HepG2 (cell line): ENCODE results near the gene BICDL2. TPM values are rescaled to one million over a fixed set of nuclear protein-coding genes. Genes with fewer than 3 reads are reported as not detected.

ENCODE experiments used
- AGO2 ChIP-seq: fragments of 200-400 bp; formaldehyde crosslinking; optimal IDR thresholded peaks from 2 replicates; pipeline ENCODE3; 2017; ENCODE audit warnings: mild to moderate bottlenecking, low read depth, low read length, moderate library complexity
- ARID2 ChIP-seq: sonication (generic); formaldehyde crosslinking; IDR thresholded peaks from 2 replicates; pipeline ENCODE4 v1.8.1; 2022; ENCODE audit warnings: mild to moderate bottlenecking, missing genetic modification reagents, borderline replicate concordance
- BRCA1 ChIP-seq: sonication (generic); formaldehyde crosslinking; IDR thresholded peaks from 2 replicates; pipeline ENCODE4 v1.4.0; 2020; ENCODE audit warnings: missing genetic modification reagents
- GTF3A ChIP-seq: sonication (generic); formaldehyde crosslinking; conservative IDR thresholded peaks from 2 replicates; pipeline ENCODE4 v1.4.0; 2020; ENCODE audit warnings: mild to moderate bottlenecking, missing genetic modification reagents
- HDAC1 ChIP-seq: sonication (generic); formaldehyde crosslinking; IDR thresholded peaks from 2 replicates; pipeline ENCODE4 v1.5.1; 2020; ENCODE audit warnings: mild to moderate bottlenecking, missing genetic modification reagents
- KAT8 ChIP-seq: IDR thresholded peaks from 2 replicates; pipeline ENCODE4 v1.6.1; 2016; ENCODE audit warnings: missing genetic modification reagents, missing compliant biosample characterization
- MEIS2 ChIP-seq: sonication (generic); formaldehyde crosslinking; IDR thresholded peaks from 2 replicates; pipeline ENCODE4 v1.9.0; 2021; ENCODE audit warnings: mild to moderate bottlenecking, missing genetic modification reagents
- NRL ChIP-seq: sonication (generic); formaldehyde crosslinking; IDR thresholded peaks from 2 replicates; pipeline ENCODE4 v1.5.0; 2020; ENCODE audit warnings: missing genetic modification reagents, mild to moderate bottlenecking, moderate library complexity, borderline replicate concordance
- RXRA ChIP-seq: sonication (generic); formaldehyde crosslinking; IDR thresholded peaks from 2 replicates; pipeline ENCODE4 v1.5.1; 2020; ENCODE audit warnings: missing genetic modification reagents
- SP2 ChIP-seq: sonication (generic); formaldehyde crosslinking; IDR thresholded peaks from 2 replicates; pipeline ENCODE4 v1.5.1; 2020; ENCODE audit warnings: mild to moderate bottlenecking, missing genetic modification reagents
- TMF1 ChIP-seq: sonication (generic); formaldehyde crosslinking; IDR thresholded peaks from 2 replicates; pipeline ENCODE4 v1.8.1; 2022; ENCODE audit warnings: low read depth, missing genetic modification reagents
- ZBTB1 ChIP-seq: sonication (generic); formaldehyde crosslinking; IDR thresholded peaks from 2 replicates; pipeline ENCODE4 v1.4.0; 2020; ENCODE audit warnings: missing genetic modification reagents, borderline replicate concordance
- ZFAT ChIP-seq: sonication (generic); formaldehyde crosslinking; conservative IDR thresholded peaks from 2 replicates; pipeline ENCODE4 v1.8.1; 2023; ENCODE audit warnings: missing genetic modification reagents, inconsistent platforms
- ZFX ChIP-seq: sonication (generic); formaldehyde crosslinking; IDR thresholded peaks from 2 replicates; pipeline ENCODE4 v1.4.0; 2020; ENCODE audit warnings: mild to moderate bottlenecking, low read depth, missing genetic modification reagents, moderate library complexity
- ZKSCAN1 ChIP-seq: fragments of 150-350 bp; IDR thresholded peaks from 2 replicates; pipeline ENCODE4 v1.6.1; 2014; ENCODE audit warnings: low read length
- ZNF772 ChIP-seq: sonication (generic); formaldehyde crosslinking; IDR thresholded peaks from 2 replicates; pipeline ENCODE4 v1.5.0; 2020; ENCODE audit warnings: mild to moderate bottlenecking, missing genetic modification reagents
- ZNF777 ChIP-seq: sonication (generic); formaldehyde crosslinking; IDR thresholded peaks from 2 replicates; pipeline ENCODE4 v1.4.0; 2020; ENCODE audit warnings: missing genetic modification reagents
- polyA plus RNA-seq, 8 experiments: library from polyadenylated mRNA; depleted of rRNA in 3 of 8; stranded (reverse) in 7 of 8; unstranded in 1 of 8; fragments of >200 nt; fragmentation: Illumina TruSeq in 4 of 8; extraction: Trizol in 4 of 8; gene quantifications; 2 replicates each; pipeline versions ENCODE4 v1.2.1 to v1.2.3, GENCODE V29; 2011 to 2016; ENCODE audit warnings: low read depth in 4 of 8, missing spikeins in 1 of 8, mixed read lengths in 1 of 8; ENCODE audit not compliant: insufficient read depth in 1 of 8
- small RNA-seq, 3 experiments: library from RNA; depleted of rRNA; stranded (forward); fragments of <200 nt; gene quantifications; one replicate each; pipeline ENCODE3, GENCODE V24; 2012; ENCODE audit warnings: low read depth in 2 of 3, low replicate concordance in 1 of 3; ENCODE audit not compliant: insufficient read length in 3 of 3, insufficient read depth in 2 of 3
- total RNA-seq, 5 experiments: library from RNA; depleted of rRNA; stranded (reverse); fragments of >200 nt; fragmentation: Illumina TruSeq; extraction: Trizol; gene quantifications; 2 replicates each; pipeline ENCODE4 v1.2.3, GENCODE V29; 2016; ENCODE audit warnings: low read depth in 1 of 5
- TF ChIP-seq, protein P1 (sequence below): sonication (generic); formaldehyde crosslinking; IDR thresholded peaks from 2 replicates; pipeline ENCODE4 v1.5.0; 2020; ENCODE audit warnings: missing genetic modification reagents, mild to moderate bottlenecking, borderline replicate concordance

BICDL2 gene
- total and polyA plus RNA-seq, 2 of the 13 experiments (the other 11 are each of a cell fraction or from before 2014, with no cell fraction given) = 0.12 TPM; not detected in 1

DNA sequence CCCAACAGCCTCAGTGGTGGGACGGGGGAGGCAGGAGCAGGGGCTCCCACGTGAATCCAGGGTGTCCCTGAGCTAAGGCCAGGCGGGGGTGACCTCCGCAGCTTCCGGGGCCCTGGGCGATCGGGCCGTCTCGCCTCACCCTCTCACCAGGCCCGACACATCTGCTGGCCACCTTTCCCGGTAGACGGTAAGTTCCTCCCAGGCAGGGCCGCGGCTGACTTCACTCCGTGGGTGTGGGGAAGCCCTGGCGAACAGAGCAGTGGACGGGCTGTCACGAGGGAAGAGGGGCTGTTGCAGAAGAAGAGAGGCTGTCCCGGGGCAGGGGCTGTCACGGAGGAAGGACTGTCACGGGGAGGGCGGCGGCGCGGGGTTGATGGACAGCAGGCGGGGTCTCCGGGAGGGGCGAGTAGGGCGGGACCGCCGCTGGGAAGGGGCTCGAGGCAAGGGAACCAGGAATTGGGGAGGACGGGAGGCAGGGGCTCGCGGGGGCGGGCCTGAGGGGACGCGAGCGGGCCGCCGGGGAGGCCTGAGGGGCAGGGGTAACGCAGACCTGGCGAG, 57.0 kb downstream of the BICDL2 start (continued):
- TF ChIP-seq ZKSCAN1 (no peak), ZFAT (CRISPR knock-in tag) (no peak), HDAC1 (no peak), ZBTB1 (CRISPR knock-in tag) (no peak), BRCA1 (CRISPR knock-in tag) (no peak), MEIS2 (CRISPR knock-in tag) (peak; percentile 33; the same call in 1 of the 2 replicates), KAT8 (no peak), RXRA (CRISPR knock-in tag) (no peak), AGO2 (peak; percentile 29), TMF1 (CRISPR knock-in tag) (0 out of 2 replicates have a peak, but pooled peaks have one; percentile 13), ZFX (CRISPR knock-in tag) (peak; percentile 23; the same call in 1 of the 2 replicates), ARID2 (0 out of 2 replicates have a peak, but pooled peaks have one; percentile 2), NRL (CRISPR knock-in tag) (0 out of 2 replicates have a peak, but pooled peaks have one; percentile 39), GTF3A (CRISPR knock-in tag) (no peak), ZNF772 (no peak), ZNF777 (0 out of 2 replicates have a peak, but pooled peaks have one; percentile 3), SP2 (CRISPR knock-in tag) (no peak)
- TF ChIP-seq, protein P1, sequence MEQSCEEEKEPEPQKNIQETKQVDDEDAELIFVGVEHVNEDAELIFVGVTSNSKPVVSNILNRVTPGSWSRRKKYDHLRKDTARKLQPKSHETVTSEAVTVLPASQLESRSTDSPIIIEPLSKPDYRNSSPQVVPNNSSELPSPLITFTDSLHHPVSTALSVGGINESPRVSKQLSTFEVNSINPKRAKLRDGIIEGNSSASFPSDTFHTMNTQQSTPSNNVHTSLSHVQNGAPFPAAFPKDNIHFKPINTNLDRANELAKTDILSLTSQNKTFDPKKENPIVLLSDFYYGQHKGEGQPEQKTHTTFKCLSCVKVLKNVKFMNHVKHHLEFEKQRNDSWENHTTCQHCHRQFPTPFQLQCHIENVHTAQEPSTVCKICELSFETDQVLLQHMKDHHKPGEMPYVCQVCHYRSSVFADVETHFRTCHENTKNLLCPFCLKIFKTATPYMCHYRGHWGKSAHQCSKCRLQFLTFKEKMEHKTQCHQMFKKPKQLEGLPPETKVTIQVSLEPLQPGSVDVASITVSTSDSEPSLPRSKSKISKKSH (CRISPR knock-in tag) = peak; percentile 68; the same call in 1 of the 2 replicates

Small RNAs within 50 kb of the gene (small RNA-seq; reads per million reads assigned to genes)
- gene LINC00514 (0 reads per million in 3 experiments), gene RNU1-22P (0 to 9.7 (median 0.20) reads per million in 3 experiments)

Other genes with a start within 250 kb of the BICDL2 start
- gene PRSS33, start 249.4 kb downstream of the BICDL2 start, total RNA-seq (2016; rRNA removed; fragmentation: Illumina TruSeq; extraction: Trizol) = not detected in 2 replicates
- not detected in 2 replicates for gene PRSS33, start 249.4 kb downstream of the BICDL2 start, polyA plus RNA-seq (2011; rRNA removed)
- not detected in 2 replicates for gene PRSS41, start 238.5 kb downstream of the BICDL2 start, total RNA-seq (2016; rRNA removed; fragmentation: Illumina TruSeq; extraction: Trizol)
- not detected in 2 replicates for gene PRSS41, start 238.5 kb downstream of the BICDL2 start, polyA plus RNA-seq (2011; rRNA removed)
- not detected in 2 replicates for gene PRSS21, start 219.7 kb downstream of the BICDL2 start, total RNA-seq (2016; rRNA removed; fragmentation: Illumina TruSeq; extraction: Trizol)
- gene PRSS21, start 219.7 kb downstream of the BICDL2 start, polyA plus RNA-seq (2011; rRNA removed) = not detected in 2 replicates
- 1.5 and 1.8 TPM in 2 replicates for gene ZG16B, start 206.6 kb downstream of the BICDL2 start, total RNA-seq (2016; rRNA removed; fragmentation: Illumina TruSeq; extraction: Trizol)
- gene ZG16B, start 206.6 kb downstream of the BICDL2 start, polyA plus RNA-seq (2011; rRNA removed) = 11.3 and 14.3 TPM in 2 replicates
- 0.24 TPM in 1 of 2 replicates, not detected in the other for gene PRSS22, start 178.8 kb downstream of the BICDL2 start, total RNA-seq (2016; rRNA removed; fragmentation: Illumina TruSeq; extraction: Trizol)
- gene PRSS22, start 178.8 kb downstream of the BICDL2 start, polyA plus RNA-seq (2011; rRNA removed) = 0.24 and 0.32 TPM in 2 replicates
- 19.8 and 20.2 TPM in 2 replicates for gene FLYWCH2, start 153.7 kb downstream of the BICDL2 start, total RNA-seq (2016; rRNA removed; fragmentation: Illumina TruSeq; extraction: Trizol)
- 16.9 and 17.3 TPM in 2 replicates for gene FLYWCH2, start 153.7 kb downstream of the BICDL2 start, polyA plus RNA-seq (2011; rRNA removed)
- gene FLYWCH1, start 125.0 kb downstream of the BICDL2 start, total RNA-seq (2016; rRNA removed; fragmentation: Illumina TruSeq; extraction: Trizol) = 9.9 and 12.4 TPM in 2 replicates
- gene FLYWCH1, start 125.0 kb downstream of the BICDL2 start, polyA plus RNA-seq (2011; rRNA removed) = 7.3 and 11.3 TPM in 2 replicates
- gene KREMEN2, start 72.7 kb downstream of the BICDL2 start, total RNA-seq (2016; rRNA removed; fragmentation: Illumina TruSeq; extraction: Trizol) = 0.51 and 1.2 TPM in 2 replicates
- 0.48 and 1.0 TPM in 2 replicates for gene KREMEN2, start 72.7 kb downstream of the BICDL2 start, polyA plus RNA-seq (2011; rRNA removed)
- 15.6 and 24.8 TPM in 2 replicates for gene PAQR4, start 67.6 kb downstream of the BICDL2 start, total RNA-seq (2016; rRNA removed; fragmentation: Illumina TruSeq; extraction: Trizol)
- gene PAQR4, start 67.6 kb downstream of the BICDL2 start, polyA plus RNA-seq (2011; rRNA removed) = 15.9 and 17.4 TPM in 2 replicates
- gene PKMYT1, start 56.5 kb downstream of the BICDL2 start, total RNA-seq (2016; rRNA removed; fragmentation: Illumina TruSeq; extraction: Trizol) = 8.4 and 27.8 TPM in 2 replicates
- gene PKMYT1, start 56.5 kb downstream of the BICDL2 start, polyA plus RNA-seq (2011; rRNA removed) = 6.6 and 7.0 TPM in 2 replicates
- gene CLDN9, start 24.0 kb downstream of the BICDL2 start, total RNA-seq (2016; rRNA removed; fragmentation: Illumina TruSeq; extraction: Trizol) = 0.08 and 0.15 TPM in 2 replicates
- 0.26 and 0.48 TPM in 2 replicates for gene CLDN9, start 24.0 kb downstream of the BICDL2 start, polyA plus RNA-seq (2011; rRNA removed)
- gene CLDN6, start 18.8 kb downstream of the BICDL2 start, total RNA-seq (2016; rRNA removed; fragmentation: Illumina TruSeq; extraction: Trizol) = 2.7 and 7.6 TPM in 2 replicates
- 5.9 and 10.1 TPM in 2 replicates for gene CLDN6, start 18.8 kb downstream of the BICDL2 start, polyA plus RNA-seq (2011; rRNA removed)
- 36.5 and 66.0 TPM in 2 replicates for gene TNFRSF12A, start 16.6 kb downstream of the BICDL2 start, total RNA-seq (2016; rRNA removed; fragmentation: Illumina TruSeq; extraction: Trizol)
- gene TNFRSF12A, start 16.6 kb downstream of the BICDL2 start, polyA plus RNA-seq (2011; rRNA removed) = 61.9 and 118 TPM in 2 replicates
- 8.3 and 16.1 TPM in 2 replicates for gene HCFC1R1, start 13.0 kb downstream of the BICDL2 start, total RNA-seq (2016; rRNA removed; fragmentation: Illumina TruSeq; extraction: Trizol)
- 13.8 and 18.3 TPM in 2 replicates for gene HCFC1R1, start 13.0 kb downstream of the BICDL2 start, polyA plus RNA-seq (2011; rRNA removed)
- 37.0 TPM in 2 replicates for gene THOC6, start 12.9 kb downstream of the BICDL2 start, total RNA-seq (2016; rRNA removed; fragmentation: Illumina TruSeq; extraction: Trizol)
- 32.1 and 33.5 TPM in 2 replicates for gene THOC6, start 12.9 kb downstream of the BICDL2 start, polyA plus RNA-seq (2011; rRNA removed)
- gene MMP25, start 9.6 kb upstream of the BICDL2 start, total RNA-seq (2016; rRNA removed; fragmentation: Illumina TruSeq; extraction: Trizol) = 0.04 TPM in 1 of 2 replicates, not detected in the other
- 0.07 and 0.08 TPM in 2 replicates for gene MMP25, start 9.6 kb upstream of the BICDL2 start, polyA plus RNA-seq (2011; rRNA removed)
- gene IL32, start 28.7 kb upstream of the BICDL2 start, total RNA-seq (2016; rRNA removed; fragmentation: Illumina TruSeq; extraction: Trizol) = 115 and 127 TPM in 2 replicates
- gene IL32, start 28.7 kb upstream of the BICDL2 start, polyA plus RNA-seq (2011; rRNA removed) = 165 and 258 TPM in 2 replicates
- not detected in 2 replicates for gene ZSCAN10, start 62.4 kb upstream of the BICDL2 start, total RNA-seq (2016; rRNA removed; fragmentation: Illumina TruSeq; extraction: Trizol)
- gene ZSCAN10, start 62.4 kb upstream of the BICDL2 start, polyA plus RNA-seq (2011; rRNA removed) = not detected in 2 replicates
- gene ZNF205, start 75.6 kb upstream of the BICDL2 start, total RNA-seq (2016; rRNA removed; fragmentation: Illumina TruSeq; extraction: Trizol) = 6.7 and 10.2 TPM in 2 replicates
- gene ZNF205, start 75.6 kb upstream of the BICDL2 start, polyA plus RNA-seq (2011; rRNA removed) = 5.8 and 6.5 TPM in 2 replicates
- 0.97 and 1.2 TPM in 2 replicates for gene ZNF213, start 98.1 kb upstream of the BICDL2 start, total RNA-seq (2016; rRNA removed; fragmentation: Illumina TruSeq; extraction: Trizol)
- 0.59 and 0.77 TPM in 2 replicates for gene ZNF213, start 98.1 kb upstream of the BICDL2 start, polyA plus RNA-seq (2011; rRNA removed)
- gene OR1F1, start 151.3 kb upstream of the BICDL2 start, total RNA-seq (2016; rRNA removed; fragmentation: Illumina TruSeq; extraction: Trizol) = not detected in 2 replicates
- gene OR1F1, start 151.3 kb upstream of the BICDL2 start, polyA plus RNA-seq (2011; rRNA removed) = 0.90 and 0.97 TPM in 2 replicates
- gene ZNF200, start 198.2 kb upstream of the BICDL2 start, total RNA-seq (2016; rRNA removed; fragmentation: Illumina TruSeq; extraction: Trizol) = 16.5 and 18.0 TPM in 2 replicates
- 3.5 and 4.0 TPM in 2 replicates for gene ZNF200, start 198.2 kb upstream of the BICDL2 start, polyA plus RNA-seq (2011; rRNA removed)
- 0.11 TPM in 1 of 2 replicates, not detected in the other for gene MEFV, start 219.7 kb upstream of the BICDL2 start, total RNA-seq (2016; rRNA removed; fragmentation: Illumina TruSeq; extraction: Trizol)
- 0.07 and 0.22 TPM in 2 replicates for gene MEFV, start 219.7 kb upstream of the BICDL2 start, polyA plus RNA-seq (2011; rRNA removed)
- gene ZNF263, start 246.5 kb upstream of the BICDL2 start, total RNA-seq (2016; rRNA removed; fragmentation: Illumina TruSeq; extraction: Trizol) = 40.3 and 41.2 TPM in 2 replicates
- 10.2 and 14.7 TPM in 2 replicates for gene ZNF263, start 246.5 kb upstream of the BICDL2 start, polyA plus RNA-seq (2011; rRNA removed)